Transverse colon (tissue), 4 donors: ENCODE results near the gene HSD17B13.

Experiments used
- EP300 ChIP-seq: sonication (generic); formaldehyde crosslinking; IDR thresholded peaks from one replicate; pipeline ENCODE4 v1.6.1; 2017; ENCODE audit warnings: antibody characterized with exemption, low read depth
- POLR2A ChIP-seq: fragments of 450-650 bp; IDR thresholded peaks from one replicate; pipeline ENCODE4 v1.6.1; 2016; ENCODE audit warnings: antibody characterized with exemption, mild to moderate bottlenecking, moderate library complexity
- POLR2AphosphoS5 ChIP-seq, 3 donors: sonication (generic); formaldehyde crosslinking; IDR thresholded peaks; one replicate each; pipeline ENCODE4 v1.6.1; 2016; ENCODE audit warnings: antibody characterized with exemption in 3 of 3
- TF ChIP-seq, protein P1 (sequence below), 5 experiments: fragments of 200-600 bp in 3 of 5; fragments of 450-650 bp in 2 of 5; sonication (generic) in 3 of 5; IDR thresholded peaks; 1 replicate in 2 of 5; 2 replicates in 3 of 5; pipeline ENCODE4 v1.5.1; 2016 to 2017; ENCODE audit warnings: antibody characterized with exemption in 5 of 5, inconsistent platforms in 3 of 5, mild to moderate bottlenecking in 2 of 5, moderate library complexity in 1 of 5

GRCh38 chr4:87262886-87263285 lies 59.8 kb downstream of the HSD17B13 start:
- TF ChIP-seq, protein P1, sequence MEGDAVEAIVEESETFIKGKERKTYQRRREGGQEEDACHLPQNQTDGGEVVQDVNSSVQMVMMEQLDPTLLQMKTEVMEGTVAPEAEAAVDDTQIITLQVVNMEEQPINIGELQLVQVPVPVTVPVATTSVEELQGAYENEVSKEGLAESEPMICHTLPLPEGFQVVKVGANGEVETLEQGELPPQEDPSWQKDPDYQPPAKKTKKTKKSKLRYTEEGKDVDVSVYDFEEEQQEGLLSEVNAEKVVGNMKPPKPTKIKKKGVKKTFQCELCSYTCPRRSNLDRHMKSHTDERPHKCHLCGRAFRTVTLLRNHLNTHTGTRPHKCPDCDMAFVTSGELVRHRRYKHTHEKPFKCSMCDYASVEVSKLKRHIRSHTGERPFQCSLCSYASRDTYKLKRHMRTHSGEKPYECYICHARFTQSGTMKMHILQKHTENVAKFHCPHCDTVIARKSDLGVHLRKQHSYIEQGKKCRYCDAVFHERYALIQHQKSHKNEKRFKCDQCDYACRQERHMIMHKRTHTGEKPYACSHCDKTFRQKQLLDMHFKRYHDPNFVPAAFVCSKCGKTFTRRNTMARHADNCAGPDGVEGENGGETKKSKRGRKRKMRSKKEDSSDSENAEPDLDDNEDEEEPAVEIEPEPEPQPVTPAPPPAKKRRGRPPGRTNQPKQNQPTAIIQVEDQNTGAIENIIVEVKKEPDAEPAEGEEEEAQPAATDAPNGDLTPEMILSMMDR (IDR thresholded peaks at IDR 0.05), result no peak
- TF ChIP-seq EP300 (no peak), POLR2A (no peak), POLR2AphosphoS5 (IDR thresholded peaks at IDR 0.05) (no peak)
